B cell (primary cell): ENCODE results near the gene CFTR. TPM values are rescaled to one million over a fixed set of nuclear protein-coding genes. Genes with fewer than 3 reads are reported as not detected.

Experiments
- ATAC-seq: fragments of 200-7000 bp; cut with Tn5 transposase; one replicate; pipeline ENCODE4 v1.10.0; 2021; ENCODE audit warnings: low read depth, mild to moderate bottlenecking, moderate number of reproducible peaks, moderate library complexity
- CTCF ChIA-PET: fragments of 350-600 bp; sonication (Branson Sonifier 250); formaldehyde crosslinking; loops from one replicate; lab custom pipeline; 2021; ENCODE audit warnings: antibody characterized with exemption, inconsistent platforms; lab: Charles Lee
- POLR2A ChIA-PET: fragments of 350-600 bp; sonication (Branson Sonifier 250); formaldehyde crosslinking; loops from one replicate; lab custom pipeline; 2021; ENCODE audit warnings: antibody characterized with exemption; lab: Charles Lee
- DNase-seq: peaks from one replicate; pipeline ENCODE4 v3.0.0; 2013
- H2AFZ ChIP-seq: 2 replicates; pipeline ENCODE4 v1.6.1; 2012; ENCODE audit warnings: mild to moderate bottlenecking, low read depth, low read length; ENCODE audit not compliant: insufficient read depth, poor library complexity, severe bottlenecking
- H3K27ac ChIP-seq, 2 donors: 1 replicate in 1 of 2; 2 replicates in 1 of 2; pipeline ENCODE4 v1.5.1; 2012 to 2013; ENCODE audit warnings: low read length in 2 of 2, mild to moderate bottlenecking in 2 of 2, moderate library complexity in 1 of 2
- H3K27me3 ChIP-seq, 4 experiments: fragments of 200-600 bp in 1 of 4; sonication (generic) in 1 of 4; replicated peaks in 1 of 4; 1 replicate in 2 of 4; 2 replicates in 2 of 4; pipeline versions ENCODE4 v1.6.1 to v1.7.0; 2013 to 2016; ENCODE audit warnings: low read length in 3 of 4, mild to moderate bottlenecking in 2 of 4, mixed read lengths in 1 of 4, moderate library complexity in 1 of 4; ENCODE audit not compliant: insufficient read depth in 4 of 4, control insufficient read depth in 3 of 4; ENCODE audit errors: control extremely low read depth in 1 of 4
- H3K36me3 ChIP-seq, 2 experiments: replicated peaks in 1 of 2; 1 replicate in 1 of 2; 2 replicates in 1 of 2; pipeline versions ENCODE4 v1.6.1 to v1.7.1; 2013; ENCODE audit warnings: low read length in 1 of 2; ENCODE audit not compliant: insufficient read depth in 2 of 2, control insufficient read depth in 1 of 2; ENCODE audit errors: control extremely low read depth in 1 of 2, extremely low read depth in 1 of 2
- H3K4me1 ChIP-seq, 2 donors: fragments of 200-600 bp in 1 of 2; sonication (generic) in 1 of 2; 1 replicate in 1 of 2; 2 replicates in 1 of 2; pipeline versions ENCODE4 v1.5.1 to v1.6.1; 2013 to 2017; ENCODE audit warnings: low read length in 2 of 2; ENCODE audit not compliant: control insufficient read depth in 2 of 2, insufficient read depth in 2 of 2
- H3K4me2 ChIP-seq: replicated peaks from 2 replicates; pipeline ENCODE3; 2012; ENCODE audit warnings: mild to moderate bottlenecking, low read depth, low read length; ENCODE audit not compliant: poor library complexity, severe bottlenecking
- H3K4me3 ChIP-seq, 5 experiments: fragments of 200-600 bp in 1 of 5; sonication (generic) in 1 of 5; 1 replicate in 3 of 5; 2 replicates in 2 of 5; pipeline versions ENCODE4 v1.5.1 to v1.7.0; 2011 to 2016; ENCODE audit warnings: low read length in 4 of 5, mild to moderate bottlenecking in 4 of 5, low read depth in 2 of 5, control low read depth in 1 of 5, moderate library complexity in 1 of 5; ENCODE audit not compliant: insufficient read depth in 1 of 5; ENCODE audit errors: control extremely low read depth in 1 of 5, extremely low read depth in 1 of 5
- H3K79me2 ChIP-seq: fragments of 200-600 bp; sonication (generic); one replicate; pipeline ENCODE4 v1.6.0; 2016; ENCODE audit warnings: low read length; ENCODE audit not compliant: control insufficient read depth, insufficient read depth
- H3K9ac ChIP-seq: fragments of 200-600 bp; sonication (generic); 2 replicates; pipeline ENCODE4 v1.6.1; 2017; ENCODE audit warnings: mild to moderate bottlenecking, low read length, moderate library complexity
- H3K9me3 ChIP-seq, 3 donors: one replicate each; pipeline versions ENCODE4 v1.6.1 to v1.7.1; 2013; ENCODE audit warnings: low read length in 2 of 3; ENCODE audit not compliant: control insufficient read depth in 2 of 3, insufficient read depth in 1 of 3; ENCODE audit errors: control extremely low read depth in 1 of 3
- H4K20me1 ChIP-seq: 2 replicates; pipeline ENCODE4 v1.6.0; 2012; ENCODE audit warnings: mild to moderate bottlenecking, low read length; ENCODE audit not compliant: insufficient read depth, control insufficient read depth, poor library complexity, severe bottlenecking
- H3K27ac Mint-ChIP-seq: one replicate; pipeline ENCODE4 v1.8.0; 2021; ENCODE audit warnings: mixed read lengths
- H3K27me3 Mint-ChIP-seq: one replicate; pipeline ENCODE4 v1.8.0; 2021; ENCODE audit warnings: mixed read lengths
- H3K4me1 Mint-ChIP-seq: one replicate; pipeline ENCODE4 v1.8.0; 2021; ENCODE audit warnings: mixed read lengths
- H3K4me3 Mint-ChIP-seq: one replicate; pipeline ENCODE4 v1.8.0; 2021; ENCODE audit warnings: mixed read lengths
- H3K9me3 Mint-ChIP-seq: one replicate; pipeline ENCODE4 v1.8.0; 2022; ENCODE audit warnings: mixed read lengths; ENCODE audit not compliant: insufficient read depth
- CTCF ChIP-seq: fragments of 200-600 bp; IDR thresholded peaks from one replicate; pipeline ENCODE4 v1.8.0; 2022; ENCODE audit warnings: antibody characterized with exemption, mild to moderate bottlenecking
- EZH2 ChIP-seq: IDR thresholded peaks from 2 replicates; pipeline ENCODE4 v1.6.1; 2012; ENCODE audit warnings: borderline replicate concordance, low read depth, mild to moderate bottlenecking, moderate library complexity, low read length; ENCODE audit not compliant: insufficient read depth, poor library complexity, severe bottlenecking
- WGBS: methylation state at CpG from one replicate; pipeline ENCODE4 v1.1.5; 2013; ENCODE audit warnings: missing lambda C conversion rate; ENCODE audit not compliant: insufficient coverage; 5-methylcytosine and 5-hydroxymethylcytosine counted together
- intact Hi-C: fragments of 100-400 bp; cut with micrococcal nuclease; formaldehyde crosslinking; loops from one replicate; pipeline ENCODE4 v1.10.0; 2022
- polyA plus RNA-seq: library from polyadenylated mRNA; depleted of rRNA; stranded (reverse); fragments of >200 nt; gene quantifications from 2 replicates; pipeline ENCODE4 v1.2.3, GENCODE V29; 2012
- total RNA-seq, 2 donors: library from RNA; stranded (reverse); fragments of 120-200 nt in 1 of 2; gene quantifications; 1 replicate in 1 of 2; 2 replicates in 1 of 2; pipeline versions ENCODE4 v1.2.3 to v1.2.4, GENCODE V29; 2013 to 2022

The CFTR gene
- total and polyA plus RNA-seq, 2 donors (not counting 1 experiment from before 2014, with no cell fraction given) = not detected

GRCh38 chr7:117502331-117502730 is 22.5 kb downstream of the CFTR start:
- Histone ChIP-seq H3K27ac (no peak overlapping the region), H3K9me3 (no peaks in the 10 kb centered on the region), H3K4me2 (no peak overlapping the region), H3K27me3 (no peaks in the 10 kb centered on the region), H3K36me3 (no peaks in the 10 kb centered on the region), H3K4me1 (no peaks in the 10 kb centered on the region), H3K4me3 (no peak overlapping the region), H3K9ac (no peak overlapping the region), H3K79me2 (no peaks in the 10 kb centered on the region), H4K20me1 (no peaks in the 10 kb centered on the region), H2AFZ (no peak overlapping the region)
- intact Hi-C loops = no loop called here
- Mint-ChIP-seq H3K4me3 (no peak overlapping the region), H3K9me3 (no peaks in the 10 kb centered on the region), H3K27me3 (no peaks in the 10 kb centered on the region), H3K27ac (no peak overlapping the region), H3K4me1 (no peaks in the 10 kb centered on the region)
- CTCF ChIA-PET = no interaction called here
- POLR2A ChIA-PET = no interaction called here
- no peak for TF ChIP-seq EZH2
- ATAC-seq (no peak), DNase-seq (no peak)
- no CpG with 5 or more reads among the region's 3 CpGs for WGBS

- H3K27me3 Mint-ChIP-seq = no peaks in the 10 kb centered on the region
- intact Hi-C loops = no loop called here
- ChIA-PET CTCF (no interaction called here), POLR2A (no interaction called here)
- Histone ChIP-seq H3K79me2 (no peaks in the 10 kb centered on the region), H3K4me2 (no peak overlapping the region), H3K4me1 (no peaks in the 10 kb centered on the region), H3K9me3 (no peaks in the 10 kb centered on the region), H4K20me1 (no peaks in the 10 kb centered on the region), H3K4me3 (no peak overlapping the region), H3K27me3 (no peaks in the 10 kb centered on the region), H3K9ac (no peak overlapping the region), H3K27ac (no peak overlapping the region), H3K36me3 (no peaks in the 10 kb centered on the region), H2AFZ (no peak overlapping the region)
- ATAC-seq = no peak
- TF ChIP-seq EZH2 (no peak), CTCF (no peak)
- H3K4me3 Mint-ChIP-seq = no peak overlapping the region
- no peaks in the 10 kb centered on the region for H3K9me3 Mint-ChIP-seq
- no peak for DNase-seq
- WGBS = 88% methylated on average over 2 of the region's 3 CpGs
- H3K4me1 Mint-ChIP-seq = no peaks in the 10 kb centered on the region
- no peak overlapping the region for H3K27ac Mint-ChIP-seq
These were observed 25.4 kb downstream of the CFTR start for GRCh38 chr7:117505238-117505637.
